PC-3 (cell line): ENCODE measurements around the gene DNAJC3.

Experiments used
- CTCF ChIP-seq: fragments of 300-600 bp; sonication (generic); conservative IDR thresholded peaks from 2 replicates; pipeline ENCODE4 v1.5.1; 2017; ENCODE audit warnings: antibody characterized with exemption, low read depth, mild to moderate bottlenecking, low read length
- EZH2 ChIP-seq: fragments of 300-600 bp; sonication (generic); IDR thresholded peaks from one replicate; pipeline ENCODE4 v1.6.1; 2017; ENCODE audit warnings: antibody characterized with exemption, mild to moderate bottlenecking, low read length; ENCODE audit not compliant: unreplicated experiment
- EZH2phosphoT487 ChIP-seq: fragments of 300-600 bp; sonication (generic); IDR thresholded peaks from 2 replicates; pipeline ENCODE4 v1.6.1; 2018; ENCODE audit warnings: mild to moderate bottlenecking, antibody characterized with exemption, low read length, borderline replicate concordance

GRCh38 chr13:95628488-95628887 lies 48.5 kb upstream of the DNAJC3 start:
- TF ChIP-seq CTCF (no peak), EZH2 (no peak), EZH2phosphoT487 (no peak)
